ENCODE measurements around the gene TSNAXIP1. TPM values are rescaled to one million over a fixed set of nuclear protein-coding genes. Genes with fewer than 3 reads are reported as not detected.

TSNAXIP1 gene
- total RNA-seq, 3 donors from 2014 or later (not counting 1 experiment from before 2014, with no cell fraction given), result 0.15 to 0.68 TPM; not detected in 1

DNA sequence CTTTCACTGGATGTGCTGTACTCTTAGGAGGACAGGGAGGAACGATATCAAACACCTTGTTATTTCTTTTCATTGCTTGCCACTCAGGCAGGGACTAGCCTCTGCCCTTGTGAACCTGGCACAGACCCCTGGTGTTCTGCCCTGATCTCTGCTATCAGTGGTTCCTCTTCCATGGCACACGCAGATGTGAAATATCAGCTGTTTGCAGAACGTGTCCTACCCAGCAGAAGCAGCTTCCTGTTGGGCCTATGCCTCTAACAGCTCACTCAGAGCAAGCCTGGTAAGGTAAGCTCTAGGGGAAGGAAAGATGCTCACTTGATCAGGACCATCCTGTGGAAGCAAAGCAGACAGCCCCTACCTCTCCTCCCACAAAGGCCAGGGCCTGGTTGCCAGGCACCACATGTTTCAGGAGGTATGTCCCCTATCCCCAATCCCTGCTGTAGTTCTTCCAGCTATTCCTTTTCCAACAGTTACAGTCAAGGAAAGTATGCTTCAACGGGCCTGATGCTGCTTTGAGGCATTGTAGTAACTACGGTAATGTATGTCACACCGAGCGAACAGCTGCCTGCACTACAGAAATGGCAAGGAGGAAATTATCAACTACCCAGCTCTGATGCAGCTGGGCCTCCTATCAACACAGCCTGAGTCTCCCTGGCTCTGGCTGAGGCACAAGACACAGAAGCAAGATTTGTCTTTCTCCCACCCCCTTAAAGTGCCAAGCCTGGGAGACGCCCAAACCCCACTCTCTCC is 46.3 kb upstream of the TSNAXIP1 start:
- Histone ChIP-seq H3K4me1 (ENCODE audit: control insufficient read depth, insufficient read depth, low read length) (peaks cover 11% of the 10 kb centered on the region), H3K27me3 (ENCODE audit: control insufficient read depth, insufficient read depth, low read length) (no peaks in the 10 kb centered on the region), H3K4me3 (ENCODE audit: low read length) (no peak overlapping the region), H3K9me3 (ENCODE audit: control insufficient read depth, insufficient read depth, low read length) (no peaks in the 10 kb centered on the region), H3K36me3 (ENCODE audit: control insufficient read depth, insufficient read depth, low read length) (peaks cover 9% of the 10 kb centered on the region), H3K27ac (ENCODE audit: low read length) (no peak overlapping the region)
- peaks cover 17 to 23% of the 10 kb centered on the region in 2 donors for H3K4me1 Mint-ChIP-seq
- TF ChIP-seq, protein P1, sequence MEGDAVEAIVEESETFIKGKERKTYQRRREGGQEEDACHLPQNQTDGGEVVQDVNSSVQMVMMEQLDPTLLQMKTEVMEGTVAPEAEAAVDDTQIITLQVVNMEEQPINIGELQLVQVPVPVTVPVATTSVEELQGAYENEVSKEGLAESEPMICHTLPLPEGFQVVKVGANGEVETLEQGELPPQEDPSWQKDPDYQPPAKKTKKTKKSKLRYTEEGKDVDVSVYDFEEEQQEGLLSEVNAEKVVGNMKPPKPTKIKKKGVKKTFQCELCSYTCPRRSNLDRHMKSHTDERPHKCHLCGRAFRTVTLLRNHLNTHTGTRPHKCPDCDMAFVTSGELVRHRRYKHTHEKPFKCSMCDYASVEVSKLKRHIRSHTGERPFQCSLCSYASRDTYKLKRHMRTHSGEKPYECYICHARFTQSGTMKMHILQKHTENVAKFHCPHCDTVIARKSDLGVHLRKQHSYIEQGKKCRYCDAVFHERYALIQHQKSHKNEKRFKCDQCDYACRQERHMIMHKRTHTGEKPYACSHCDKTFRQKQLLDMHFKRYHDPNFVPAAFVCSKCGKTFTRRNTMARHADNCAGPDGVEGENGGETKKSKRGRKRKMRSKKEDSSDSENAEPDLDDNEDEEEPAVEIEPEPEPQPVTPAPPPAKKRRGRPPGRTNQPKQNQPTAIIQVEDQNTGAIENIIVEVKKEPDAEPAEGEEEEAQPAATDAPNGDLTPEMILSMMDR (IDR thresholded peaks at IDR 0.05), result no peak
- H3K36me3 Mint-ChIP-seq, result no peaks in the 10 kb centered on the region
- no peak for ATAC-seq
- WGBS (ENCODE audit: insufficient coverage), result 60% methylated on average over 8 of the region's 8 CpGs
- intact Hi-C loops (cut with micrococcal nuclease), result no loop called here
- DNase-seq, result no peak
- H3K27ac Mint-ChIP-seq, result peak overlapping the region; percentile 59 to 61
- no peaks in the 10 kb centered on the region for H3K9me3 Mint-ChIP-seq
- H3K27me3 Mint-ChIP-seq (ENCODE audit: low read depth in 2 of 2), result no peaks in the 10 kb centered on the region
- no peak overlapping the region for H3K4me3 Mint-ChIP-seq

GRCh38 chr16:67760956-67761230 is 45.8 kb upstream of the TSNAXIP1 start:
- no peaks in the 10 kb centered on the region for H3K36me3 Mint-ChIP-seq
- Histone ChIP-seq H3K27me3 (ENCODE audit: control insufficient read depth, insufficient read depth, low read length) (no peaks in the 10 kb centered on the region), H3K4me1 (ENCODE audit: control insufficient read depth, insufficient read depth, low read length) (peaks cover 11% of the 10 kb centered on the region), H3K27ac (ENCODE audit: low read length) (no peak overlapping the region), H3K9me3 (ENCODE audit: control insufficient read depth, insufficient read depth, low read length) (no peaks in the 10 kb centered on the region), H3K36me3 (ENCODE audit: control insufficient read depth, insufficient read depth, low read length) (peaks cover 9% of the 10 kb centered on the region), H3K4me3 (ENCODE audit: low read length) (no peak overlapping the region)
- no peak for ATAC-seq
- TF ChIP-seq, protein P1 (IDR thresholded peaks at IDR 0.05), result no peak
- no peaks in the 10 kb centered on the region for H3K27me3 Mint-ChIP-seq (ENCODE audit: low read depth in 2 of 2)
- H3K27ac Mint-ChIP-seq, result peak overlapping the region; percentile 59 to 61
- DNase-seq, result no peak
- no peaks in the 10 kb centered on the region for H3K9me3 Mint-ChIP-seq
- H3K4me3 Mint-ChIP-seq, result no peak overlapping the region
- WGBS (ENCODE audit: insufficient coverage), result 88% methylated on average over 4 of the region's 4 CpGs
- intact Hi-C loops (cut with micrococcal nuclease), result no loop called here
- H3K4me1 Mint-ChIP-seq, result peaks cover 17 to 23% of the 10 kb centered on the region in 2 donors

GRCh38 chr16:67761924-67762323 is 44.8 kb upstream of the TSNAXIP1 start:
- Histone ChIP-seq H3K27me3 (ENCODE audit: control insufficient read depth, insufficient read depth, low read length) (no peaks in the 10 kb centered on the region), H3K36me3 (ENCODE audit: control insufficient read depth, insufficient read depth, low read length) (peaks cover 14% of the 10 kb centered on the region), H3K9me3 (ENCODE audit: control insufficient read depth, insufficient read depth, low read length) (no peaks in the 10 kb centered on the region), H3K4me1 (ENCODE audit: control insufficient read depth, insufficient read depth, low read length) (peaks cover 11% of the 10 kb centered on the region), H3K27ac (ENCODE audit: low read length) (no peak overlapping the region), H3K4me3 (ENCODE audit: low read length) (no peak overlapping the region)
- ATAC-seq (no peak), DNase-seq (no peak)
- intact Hi-C loops (cut with micrococcal nuclease), result no loop called here
- no peaks in the 10 kb centered on the region for H3K9me3 Mint-ChIP-seq
- no peaks in the 10 kb centered on the region for H3K36me3 Mint-ChIP-seq
- H3K4me1 Mint-ChIP-seq, result peaks cover 17 to 23% of the 10 kb centered on the region in 2 donors
- no peak overlapping the region for H3K27ac Mint-ChIP-seq
- no peak overlapping the region for H3K4me3 Mint-ChIP-seq
- TF ChIP-seq, protein P1 (IDR thresholded peaks at IDR 0.05), result no peak
- WGBS (ENCODE audit: insufficient coverage), result 91% methylated on average over 1 of the region's 1 CpG
- H3K27me3 Mint-ChIP-seq (ENCODE audit: low read depth in 2 of 2), result no peaks in the 10 kb centered on the region

- no peak overlapping the region for H3K27ac Mint-ChIP-seq
- ATAC-seq, result no peak
- H3K4me1 ChIP-seq (ENCODE audit: control insufficient read depth, insufficient read depth, low read length), result peaks cover 11% of the 10 kb centered on the region
- H3K36me3 Mint-ChIP-seq, result no peaks in the 10 kb centered on the region
- no peaks in the 10 kb centered on the region for H3K9me3 Mint-ChIP-seq
- DNase-seq, result no peak
- H3K27me3 Mint-ChIP-seq (ENCODE audit: low read depth in 2 of 2), result no peaks in the 10 kb centered on the region
- peaks cover 17 to 23% of the 10 kb centered on the region in 2 donors for H3K4me1 Mint-ChIP-seq
- no peak overlapping the region for H3K4me3 Mint-ChIP-seq
- no peaks in the 10 kb centered on the region for H3K9me3 ChIP-seq (ENCODE audit: control insufficient read depth, insufficient read depth, low read length)
- H3K27me3 ChIP-seq (ENCODE audit: control insufficient read depth, insufficient read depth, low read length), result no peaks in the 10 kb centered on the region
- intact Hi-C loops (cut with micrococcal nuclease), result no loop called here
- no peak overlapping the region for H3K4me3 ChIP-seq (ENCODE audit: low read length)
- 100% methylated on average over 2 of the region's 2 CpGs for WGBS (ENCODE audit: insufficient coverage)
- no peak overlapping the region for H3K27ac ChIP-seq (ENCODE audit: low read length)
- TF ChIP-seq, protein P1 (IDR thresholded peaks at IDR 0.05), result no peak
- H3K36me3 ChIP-seq (ENCODE audit: control insufficient read depth, insufficient read depth, low read length), result peaks cover 14% of the 10 kb centered on the region
Observed at GRCh38 chr16:67762385-67762784, 44.3 kb upstream of the TSNAXIP1 start.
